Astrocyte (in vitro differentiated cells and primary cell): Measurements from ENCODE around the gene FAAP100. TPM values are rescaled to one million over a fixed set of nuclear protein-coding genes. Genes with fewer than 3 reads are reported as not detected.

ENCODE experiments used
- DNase-seq: peaks from one replicate; pipeline ENCODE4 v3.0.0-alpha.2; 2010; ENCODE audit warnings: low read depth
- FAIRE-seq: peaks from 2 replicates; lab custom pipeline; 2011; peaks lifted over from hg19 to GRCh38; lab: Jason Lieb, UNC
- H2AFZ ChIP-seq: 2 replicates; pipeline ENCODE4 v1.6.0; 2012; ENCODE audit warnings: low read depth, low read length, inconsistent platforms
- H3K27ac ChIP-seq: 2 replicates; pipeline ENCODE4 v1.5.1; 2011; ENCODE audit warnings: low read depth, low read length, inconsistent platforms
- H3K27me3 ChIP-seq: 2 replicates; pipeline ENCODE4 v1.6.0; 2011; ENCODE audit warnings: low read length, inconsistent platforms; ENCODE audit not compliant: insufficient read depth
- H3K36me3 ChIP-seq: 2 replicates; pipeline ENCODE4 v1.5.1; 2011; ENCODE audit warnings: low read length, inconsistent platforms; ENCODE audit not compliant: insufficient read depth
- H3K4me1 ChIP-seq: 2 replicates; pipeline ENCODE4 v1.5.1; 2011; ENCODE audit warnings: low read length, inconsistent platforms; ENCODE audit not compliant: insufficient read depth
- H3K4me2 ChIP-seq: 2 replicates; pipeline ENCODE4 v1.6.0; 2012; ENCODE audit warnings: low read length, inconsistent platforms
- H3K4me3 ChIP-seq: 2 replicates; pipeline ENCODE4 v1.5.1; 2011; ENCODE audit warnings: low read depth, mild to moderate bottlenecking, low read length, inconsistent platforms; ENCODE audit not compliant: insufficient read depth
- H3K79me2 ChIP-seq: 2 replicates; pipeline ENCODE4 v1.6.0; 2012; ENCODE audit warnings: mild to moderate bottlenecking, low read length, inconsistent platforms; ENCODE audit not compliant: insufficient read depth
- H3K9ac ChIP-seq: 2 replicates; pipeline ENCODE4 v1.6.0; 2012; ENCODE audit warnings: mild to moderate bottlenecking, low read length, inconsistent platforms
- H3K9me3 ChIP-seq: 2 replicates; pipeline ENCODE4 v1.5.1; 2012; ENCODE audit warnings: low read depth, mild to moderate bottlenecking, low read length, inconsistent platforms; ENCODE audit not compliant: insufficient read depth
- H4K20me1 ChIP-seq: 2 replicates; pipeline ENCODE4 v1.6.0; 2012; ENCODE audit warnings: low read length, inconsistent platforms; ENCODE audit not compliant: insufficient read depth
- H3K27ac Mint-ChIP-seq: one replicate; pipeline ENCODE4 v1.8.0; 2021; ENCODE audit warnings: mild to moderate bottlenecking, mixed read lengths; ENCODE audit not compliant: unreplicated experiment
- H3K27me3 Mint-ChIP-seq: one replicate; pipeline ENCODE4 v1.8.0; 2021; ENCODE audit warnings: low read depth, mixed read lengths; ENCODE audit not compliant: unreplicated experiment
- H3K36me3 Mint-ChIP-seq: one replicate; pipeline ENCODE4 v1.8.0; 2021; ENCODE audit warnings: low read depth, mixed read lengths; ENCODE audit not compliant: unreplicated experiment
- H3K4me1 Mint-ChIP-seq: one replicate; pipeline ENCODE4 v1.8.0; 2021; ENCODE audit warnings: low read depth, mixed read lengths; ENCODE audit not compliant: unreplicated experiment
- H3K4me3 Mint-ChIP-seq: one replicate; pipeline ENCODE4 v1.8.0; 2021; ENCODE audit warnings: mild to moderate bottlenecking, moderate library complexity, mixed read lengths; ENCODE audit not compliant: unreplicated experiment
- H3K9me3 Mint-ChIP-seq: one replicate; pipeline ENCODE4 v1.8.0; 2021; ENCODE audit warnings: mild to moderate bottlenecking, mixed read lengths; ENCODE audit not compliant: unreplicated experiment
- CTCF ChIP-seq: IDR thresholded peaks from 2 replicates; pipeline ENCODE4 v1.5.1; 2011; ENCODE audit warnings: low read depth, mild to moderate bottlenecking, inconsistent platforms, low read length, moderate library complexity; ENCODE audit not compliant: insufficient read depth
- EZH2 ChIP-seq: IDR thresholded peaks from 2 replicates; pipeline ENCODE4 v1.6.1; 2012; ENCODE audit warnings: mild to moderate bottlenecking, low read length, inconsistent platforms; ENCODE audit not compliant: insufficient read depth
- total RNA-seq: library from RNA; stranded (reverse); gene quantifications from 2 replicates; pipeline ENCODE4 v1.2.1, GENCODE V29; 2021

Gene FAAP100
- total RNA-seq, 1 donor from 2014 or later: 38.9 TPM

- H3K9me3 Mint-ChIP-seq: no peaks in the 10 kb centered on the region
- no peak overlapping the region for H3K4me3 Mint-ChIP-seq
- TF ChIP-seq EZH2 (no peak), CTCF (no peak)
- FAIRE-seq: no peak
- H3K36me3 Mint-ChIP-seq: peaks cover 3% of the 10 kb centered on the region
- Histone ChIP-seq H3K36me3 (no peaks in the 10 kb centered on the region), H3K4me1 (peaks cover 4% of the 10 kb centered on the region), H2AFZ (no peak overlapping the region), H3K27me3 (peaks cover 9% of the 10 kb centered on the region), H3K79me2 (no peaks in the 10 kb centered on the region), H4K20me1 (peaks cover 16% of the 10 kb centered on the region), H3K9ac (no peak overlapping the region), H3K4me3 (no peak overlapping the region), H3K27ac (no peak overlapping the region), H3K9me3 (no peaks in the 10 kb centered on the region), H3K4me2 (no peak overlapping the region)
- H3K27me3 Mint-ChIP-seq: no peaks in the 10 kb centered on the region
- H3K27ac Mint-ChIP-seq: no peak overlapping the region
- DNase-seq: no peak
- no peaks in the 10 kb centered on the region for H3K4me1 Mint-ChIP-seq
Measured at GRCh38 chr17:81537856-81538555, 14.1 kb downstream of the FAAP100 start.

- H4K20me1 ChIP-seq: peaks cover 16% of the 10 kb centered on the region
- H3K4me2 ChIP-seq: peak overlapping the region; percentile 26
- H3K27me3 ChIP-seq: peaks cover 9% of the 10 kb centered on the region
- H3K9ac ChIP-seq: no peak overlapping the region
- Mint-ChIP-seq H3K36me3 (peaks cover 3% of the 10 kb centered on the region), H3K27me3 (no peaks in the 10 kb centered on the region), H3K9me3 (no peaks in the 10 kb centered on the region), H3K4me3 (no peak overlapping the region), H3K4me1 (no peaks in the 10 kb centered on the region), H3K27ac (no peak overlapping the region)
- no peaks in the 10 kb centered on the region for H3K9me3 ChIP-seq
- H3K4me1 ChIP-seq: peaks cover 4% of the 10 kb centered on the region
- H3K27ac ChIP-seq: no peak overlapping the region
- DNase-seq (no peak), FAIRE-seq (no peak)
- H3K79me2 ChIP-seq: no peaks in the 10 kb centered on the region
- TF ChIP-seq CTCF (no peak), EZH2 (peak; percentile 8)
- no peaks in the 10 kb centered on the region for H3K36me3 ChIP-seq
- H3K4me3 ChIP-seq: no peak overlapping the region
- no peak overlapping the region for H2AFZ ChIP-seq
Measured at GRCh38 chr17:81537343-81537855, 14.8 kb downstream of the FAAP100 start.
